GM18526 (cell line): ENCODE data around the gene KCNT1.

Source experiments
- POLR2A ChIP-seq: IDR thresholded peaks from 3 replicates; pipeline ENCODE4 v1.6.1; 2011; ENCODE audit not compliant: insufficient read length; ENCODE audit errors: extremely low read depth

KCNT1 gene

GRCh38 chr9:135792268-135793128 lies 90.5 kb downstream of the KCNT1 start:
- no peak for TF ChIP-seq POLR2A

- TF ChIP-seq POLR2A: no peak
Observed at GRCh38 chr9:135793221-135794056, 91.5 kb downstream of the KCNT1 start.

- TF ChIP-seq POLR2A: no peak
Observed at GRCh38 chr9:135794057-135794335, 92.0 kb downstream of the KCNT1 start.

- no peak for TF ChIP-seq POLR2A
Observed at GRCh38 chr9:135794361-135794885, 92.4 kb downstream of the KCNT1 start.

- no peak for TF ChIP-seq POLR2A
Observed at GRCh38 chr9:135795391-135795790, 93.4 kb downstream of the KCNT1 start.

- no peak for TF ChIP-seq POLR2A
Observed at GRCh38 chr9:135796784-135797485, 95.0 kb downstream of the KCNT1 start.

GRCh38 chr9:135797507-135798262 lies 95.7 kb downstream of the KCNT1 start:
- no peak for TF ChIP-seq POLR2A

GRCh38 chr9:135798263-135798585 lies 96.2 kb downstream of the KCNT1 start:
- TF ChIP-seq POLR2A: no peak

- TF ChIP-seq POLR2A: no peak
Observed at GRCh38 chr9:135799261-135799660, 97.3 kb downstream of the KCNT1 start.

GRCh38 chr9:135801070-135801469 lies 99.1 kb downstream of the KCNT1 start:
- no peak for TF ChIP-seq POLR2A

GRCh38 chr9:135802876-135803419 lies 101.0 kb downstream of the KCNT1 start:
- no peak for TF ChIP-seq POLR2A

- no peak for TF ChIP-seq POLR2A
Observed at GRCh38 chr9:135803441-135803840, 101.5 kb downstream of the KCNT1 start.

GRCh38 chr9:135804581-135805421 lies 102.8 kb downstream of the KCNT1 start:
- TF ChIP-seq POLR2A: no peak
